Kidney epithelial cell (primary cell): ENCODE measurements around the gene ITPK1. TPM values are rescaled to one million over a fixed set of nuclear protein-coding genes. Genes with fewer than 3 reads are reported as not detected.
"Not testable (repeated sequence)": the region's sequence is repeated elsewhere in the genome, so short reads cannot be mapped to it uniquely, and the experiment has no call there.

Source experiments
- DNase-seq: peaks from one replicate; pipeline ENCODE4 v3.0.0-alpha.2; 2010; ENCODE audit warnings: low read depth
- H3K27me3 ChIP-seq: 2 replicates; pipeline ENCODE4 v1.6.0; 2011; ENCODE audit warnings: low read length; ENCODE audit not compliant: control insufficient read depth, insufficient read depth
- H3K36me3 ChIP-seq: 2 replicates; pipeline ENCODE4 v1.5.1; 2011; ENCODE audit warnings: low read length; ENCODE audit not compliant: control insufficient read depth, insufficient read depth
- H3K4me3 ChIP-seq: 2 replicates; pipeline ENCODE4 v1.5.1; 2011; ENCODE audit warnings: low read depth, mild to moderate bottlenecking, control low read depth, low read length
- total RNA-seq: library from RNA; depleted of rRNA; stranded (reverse); fragments of >200 nt; gene quantifications from 2 replicates; pipeline ENCODE4 v1.2.3, GENCODE V29; 2015
- TF ChIP-seq, protein P1 (sequence below): IDR thresholded peaks from 2 replicates; pipeline ENCODE4 v1.5.1; 2011; ENCODE audit warnings: mild to moderate bottlenecking, moderate library complexity, low read length, control low read depth, inconsistent platforms; ENCODE audit not compliant: insufficient read depth, poor library complexity, severe bottlenecking

Gene ITPK1
- total RNA-seq, 1 donor from 2014 or later: 21.3 TPM

DNA sequence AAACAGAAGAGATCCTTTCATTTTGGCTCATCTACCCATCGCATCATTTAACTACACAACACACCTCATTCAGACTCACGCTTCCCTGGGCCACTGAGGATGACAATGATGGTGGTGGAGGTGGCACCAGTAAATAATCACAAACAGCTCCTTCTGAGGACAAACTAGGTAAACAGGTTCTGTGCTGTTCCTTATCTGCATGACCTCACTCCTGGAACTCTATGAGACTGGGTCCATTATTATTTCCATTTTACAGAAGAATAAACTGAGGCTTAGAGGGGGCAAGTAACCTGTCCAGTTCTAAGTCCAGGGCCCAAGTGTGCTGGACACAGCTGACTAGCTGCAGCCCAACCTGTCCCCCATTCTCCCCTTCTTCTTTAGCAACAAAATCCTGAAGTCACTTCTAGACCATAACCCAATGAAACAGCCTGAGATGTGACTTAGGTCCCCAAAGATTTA, 50.4 kb downstream of the ITPK1 start:
- TF ChIP-seq, protein P1, sequence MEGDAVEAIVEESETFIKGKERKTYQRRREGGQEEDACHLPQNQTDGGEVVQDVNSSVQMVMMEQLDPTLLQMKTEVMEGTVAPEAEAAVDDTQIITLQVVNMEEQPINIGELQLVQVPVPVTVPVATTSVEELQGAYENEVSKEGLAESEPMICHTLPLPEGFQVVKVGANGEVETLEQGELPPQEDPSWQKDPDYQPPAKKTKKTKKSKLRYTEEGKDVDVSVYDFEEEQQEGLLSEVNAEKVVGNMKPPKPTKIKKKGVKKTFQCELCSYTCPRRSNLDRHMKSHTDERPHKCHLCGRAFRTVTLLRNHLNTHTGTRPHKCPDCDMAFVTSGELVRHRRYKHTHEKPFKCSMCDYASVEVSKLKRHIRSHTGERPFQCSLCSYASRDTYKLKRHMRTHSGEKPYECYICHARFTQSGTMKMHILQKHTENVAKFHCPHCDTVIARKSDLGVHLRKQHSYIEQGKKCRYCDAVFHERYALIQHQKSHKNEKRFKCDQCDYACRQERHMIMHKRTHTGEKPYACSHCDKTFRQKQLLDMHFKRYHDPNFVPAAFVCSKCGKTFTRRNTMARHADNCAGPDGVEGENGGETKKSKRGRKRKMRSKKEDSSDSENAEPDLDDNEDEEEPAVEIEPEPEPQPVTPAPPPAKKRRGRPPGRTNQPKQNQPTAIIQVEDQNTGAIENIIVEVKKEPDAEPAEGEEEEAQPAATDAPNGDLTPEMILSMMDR: no peak
- H3K4me3 ChIP-seq: no peak overlapping the region
- H3K36me3 ChIP-seq: no peaks in the 10 kb centered on the region
- DNase-seq: no peak
- no peaks in the 10 kb centered on the region for H3K27me3 ChIP-seq

DNA sequence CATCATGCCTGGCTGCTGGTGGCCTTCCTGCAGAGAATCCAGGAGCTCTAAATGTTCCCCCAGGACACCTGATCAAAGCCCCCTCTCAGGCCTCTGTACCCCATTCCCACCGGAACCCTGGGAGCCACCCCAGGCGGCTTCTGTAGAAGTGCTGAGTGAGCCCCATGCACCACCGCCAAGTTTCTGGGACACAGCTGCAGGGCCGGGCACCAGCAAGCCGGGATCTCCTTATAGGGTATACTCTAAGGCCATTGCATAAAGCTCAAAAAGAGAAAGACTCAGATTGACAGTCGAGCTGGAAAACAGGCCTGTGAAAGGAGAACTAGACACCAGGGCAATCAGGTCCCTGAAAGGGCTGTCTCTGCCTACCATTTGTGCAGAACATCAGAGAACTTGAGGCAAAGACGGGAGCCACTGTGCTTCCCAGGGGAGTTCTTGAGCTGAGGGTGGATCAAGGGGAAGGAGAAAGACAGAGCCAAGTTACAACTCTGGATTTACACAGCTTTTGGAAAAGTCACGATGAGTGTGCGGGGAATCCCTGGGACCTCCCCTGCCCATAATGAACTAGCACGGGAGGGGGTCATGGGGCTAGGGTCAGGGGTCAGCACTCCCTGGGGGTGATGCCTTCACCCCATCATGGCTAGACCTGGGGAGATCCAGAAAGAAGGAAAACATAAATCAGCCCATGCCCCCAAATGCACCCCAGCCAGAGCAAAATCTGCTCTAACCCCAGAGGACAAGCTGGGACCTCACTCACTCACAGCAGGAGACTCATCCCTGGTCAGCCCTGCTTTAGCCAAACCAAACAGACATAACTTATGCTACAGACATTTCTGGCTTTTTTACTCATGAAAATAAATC, 51.1 kb downstream of the ITPK1 start:
- H3K27me3 ChIP-seq: no peaks in the 10 kb centered on the region
- TF ChIP-seq, protein P1: no peak
- H3K4me3 ChIP-seq: no peak overlapping the region
- no peak for DNase-seq
- no peaks in the 10 kb centered on the region for H3K36me3 ChIP-seq

DNA sequence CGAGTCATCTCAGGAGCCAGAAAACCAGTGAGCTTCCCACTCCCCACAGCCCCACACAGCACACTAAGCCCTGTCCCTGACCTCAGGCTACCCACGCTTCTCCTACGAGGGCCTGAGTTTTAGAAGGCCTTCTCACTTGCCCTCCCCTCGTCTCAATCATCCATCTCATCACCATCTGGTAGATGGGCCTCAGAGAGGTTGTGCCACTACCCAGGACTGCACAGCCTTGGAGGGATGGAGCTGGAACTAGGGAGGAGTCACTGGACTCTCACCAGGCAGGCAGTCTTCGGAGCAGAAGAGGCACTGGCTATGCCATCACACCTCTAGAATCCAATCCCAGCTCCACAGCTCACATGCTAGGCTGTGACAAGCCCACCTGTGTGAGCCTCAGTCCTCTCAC, 52.3 kb downstream of the ITPK1 start:
- TF ChIP-seq, protein P1: no peak
- no peak overlapping the region for H3K4me3 ChIP-seq
- DNase-seq: no peak
- H3K27me3 ChIP-seq: no peaks in the 10 kb centered on the region
- no peaks in the 10 kb centered on the region for H3K36me3 ChIP-seq

DNA sequence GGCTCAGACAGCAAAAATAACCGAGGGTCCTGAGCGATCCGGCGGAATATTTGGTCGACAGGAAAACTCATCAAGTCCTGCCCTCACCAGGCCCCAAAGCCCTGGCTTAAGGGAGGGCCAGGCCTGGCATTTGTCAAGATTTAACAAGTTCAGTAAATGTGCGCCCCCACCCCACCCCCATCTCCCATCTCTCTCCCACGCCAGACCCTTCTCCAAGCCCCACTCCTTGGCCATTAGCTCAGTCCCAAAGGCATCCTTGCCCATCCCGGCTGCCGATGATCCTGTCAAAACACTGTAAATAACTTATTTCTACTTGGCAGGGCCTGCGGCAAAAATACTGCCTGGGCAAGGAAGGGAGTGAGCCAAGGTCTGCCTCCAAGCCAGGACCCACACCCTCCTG, 52.8 kb downstream of the ITPK1 start:
- TF ChIP-seq, protein P1: no peak
- Histone ChIP-seq H3K4me3 (no peak overlapping the region), H3K27me3 (no peaks in the 10 kb centered on the region), H3K36me3 (no peaks in the 10 kb centered on the region)
- DNase-seq: no peak

DNA sequence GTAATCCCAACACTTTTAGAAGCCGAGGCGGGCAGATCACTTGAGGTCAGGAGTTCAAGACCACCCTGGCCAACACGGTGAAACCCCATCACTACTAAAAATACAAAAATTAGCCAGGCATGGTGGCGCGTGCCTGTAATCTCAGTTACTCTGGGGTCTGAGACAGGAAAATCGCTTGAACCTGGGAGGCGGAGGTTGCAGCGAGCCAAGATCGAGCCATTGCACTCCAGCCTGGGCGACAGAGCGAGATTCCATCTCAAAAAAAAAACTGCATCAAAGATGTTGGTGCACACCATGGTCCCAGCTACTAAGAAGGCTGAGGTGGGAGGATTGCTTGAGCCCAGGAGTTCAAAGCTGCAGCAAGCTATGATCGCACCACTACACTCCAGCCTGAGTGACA, 53.7 kb downstream of the ITPK1 start:
- H3K36me3 ChIP-seq, DNase-seq, H3K4me3 ChIP-seq, H3K27me3 ChIP-seq: not testable (repeated sequence)

DNA sequence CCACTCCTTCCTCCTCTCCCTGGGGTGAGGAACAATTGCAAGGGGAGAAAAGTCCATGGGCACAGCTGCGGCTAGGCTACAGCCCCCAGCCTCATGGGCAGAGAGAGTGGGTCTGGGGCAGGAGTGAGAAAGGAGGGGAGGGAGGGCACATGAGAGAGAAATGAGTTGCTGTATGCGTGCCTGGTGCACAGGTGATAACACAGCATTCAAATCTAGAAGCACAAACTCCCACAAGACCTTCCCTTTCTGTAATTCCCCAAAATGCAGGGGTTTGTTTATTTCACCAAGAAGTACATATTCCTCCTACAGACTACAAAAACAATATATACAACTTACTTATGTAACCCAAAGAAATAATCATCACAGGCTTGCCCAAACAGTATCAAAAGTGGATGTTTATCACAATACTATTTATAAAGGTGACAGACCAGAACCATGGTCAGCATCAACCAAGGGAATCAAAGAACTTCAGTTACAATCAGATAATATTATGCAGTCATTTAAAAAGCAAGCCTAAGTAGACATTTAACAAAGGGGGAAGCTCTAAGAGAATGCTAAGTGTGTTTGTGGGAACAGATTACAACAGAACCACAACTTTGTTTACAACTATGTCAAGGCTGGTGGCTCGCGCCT, 54.2 kb downstream of the ITPK1 start:
- Histone ChIP-seq H3K4me3 (no peak overlapping the region), H3K36me3 (no peaks in the 10 kb centered on the region), H3K27me3 (no peaks in the 10 kb centered on the region)
- TF ChIP-seq, protein P1: no peak
- no peak for DNase-seq
